ENCODE measurements around the gene CNP. TPM values are rescaled to one million over a fixed set of nuclear protein-coding genes. Genes with fewer than 3 reads are reported as not detected.
A peak's percentile ranks its signal among the peaks of the same experiment; 100 is the strongest.

The CNP gene
- total and polyA plus RNA-seq, 2 of the 8 experiments (the other 6 are each of a cell fraction or from before 2014, with no cell fraction given): 21.9 to 60.6 TPM

DNA sequence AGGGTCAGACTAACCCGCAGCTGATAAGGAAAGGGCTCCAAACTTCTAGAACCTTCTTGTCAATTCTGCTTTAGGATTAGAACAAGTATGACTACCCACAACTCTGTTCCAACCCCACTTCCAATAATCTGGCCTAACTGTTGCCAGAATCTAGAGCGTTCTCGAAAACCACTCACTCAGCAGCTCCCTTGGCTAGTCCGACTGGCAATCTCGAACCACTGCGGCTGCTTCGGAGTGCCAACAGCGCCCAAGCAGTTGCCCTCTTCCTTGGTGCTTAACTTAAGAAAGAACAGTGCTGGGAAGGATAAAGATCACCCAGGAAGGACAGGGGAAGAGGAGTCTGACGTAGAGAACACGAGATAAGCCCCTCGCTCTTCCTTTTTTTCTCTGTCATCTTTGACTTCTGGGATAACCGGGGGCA, 49.8 kb downstream of the CNP start:
- Histone ChIP-seq H2BK15ac (ENCODE audit: low read length) (peak overlapping the region; percentile 18; the same call in 1 of the 2 replicates), H3K23me2 (ENCODE audit: low read depth, low read length) (peaks cover 19% of the 10 kb centered on the region), H3K9ac (replicated peaks in 1 of 4; ENCODE audit: extremely low read depth in 1 of 4, low read depth in 3 of 4, low read length in 3 of 4) (peak overlapping the region; percentile 95 to 99 (median 97)), H3K36me3 (ENCODE audit: control insufficient read depth in 2 of 4, insufficient read depth in 4 of 4, low read length in 3 of 4) (peaks cover 0 to 4% (median 0%) of the 10 kb centered on the region in 4 experiments; a peak in 1 of 8 replicates), H2BK5ac (ENCODE audit: low read depth, low read length) (peak overlapping the region; percentile 100), H2BK20ac (ENCODE audit: low read length) (no peak overlapping the region), H3K27ac (ENCODE audit: low read depth, low read length) (peak overlapping the region; percentile 98), H4K91ac (replicated peaks; ENCODE audit: insufficient read length, low read length) (peak overlapping the region; percentile 100), H3K56ac (replicated peaks; ENCODE audit: insufficient read length, low read depth, low read length) (peak overlapping the region; percentile 95), H3K4me3 (ENCODE audit: extremely low read depth in 1 of 4, insufficient read depth in 2 of 4, low read depth in 3 of 4, low read length in 4 of 4) (peak overlapping the region; percentile 85 to 99 (median 96)), H3K27me3 (replicated peaks in 1 of 4; ENCODE audit: control insufficient read depth in 3 of 4, extremely low read depth in 1 of 4, insufficient read depth in 3 of 4, low read length in 3 of 4) (no peaks in the 10 kb centered on the region), H3K23ac (ENCODE audit: insufficient read length) (no peak overlapping the region), H3K79me2 (ENCODE audit: control insufficient read depth in 1 of 2, insufficient read depth in 2 of 2, low read length in 2 of 2) (peaks cover 26 to 68% of the 10 kb centered on the region in 2 experiments), H4K8ac (ENCODE audit: extremely low read depth, insufficient read depth, low read length) (no peak overlapping the region), H2BK12ac (ENCODE audit: low read depth, low read length) (peak overlapping the region; percentile 99), H2BK120ac (replicated peaks; ENCODE audit: low read depth, low read length) (no peak overlapping the region), H3K9me3 (ENCODE audit: insufficient read depth in 2 of 2, low read depth in 1 of 2, low read length in 1 of 2) (no peaks in the 10 kb centered on the region), H3K79me1 (ENCODE audit: low read depth, low read length) (no peaks in the 10 kb centered on the region), H2AFZ (ENCODE audit: low read length) (no peak overlapping the region), H3K4me1 (replicated peaks in 1 of 4; ENCODE audit: control insufficient read depth in 3 of 4, insufficient read depth in 4 of 4, low read length in 3 of 4) (peaks cover 7 to 21% (median 11%) of the 10 kb centered on the region in 4 experiments), H3K18ac (ENCODE audit: extremely low read depth, low read length) (peak overlapping the region; percentile 99), H4K5ac (ENCODE audit: insufficient read length, low read depth, low read length) (peak overlapping the region; percentile 69), H4K20me1 (replicated peaks in 1 of 2; ENCODE audit: control insufficient read depth in 1 of 2, insufficient read depth in 2 of 2, low read length in 2 of 2) (no peaks in the 10 kb centered on the region), H3K14ac (ENCODE audit: insufficient read length) (no peak overlapping the region), H3K4ac (replicated peaks; ENCODE audit: insufficient read length, low read depth, low read length) (peak overlapping the region; percentile 69), H2AK5ac (ENCODE audit: low read depth, low read length) (peak overlapping the region; percentile 29), H3K4me2 (ENCODE audit: insufficient read depth in 1 of 2, low read depth in 2 of 2, low read length in 2 of 2) (peak overlapping the region; percentile 90)
- DNase-seq (ENCODE audit: low read depth in 1 of 2, low spot score in 2 of 2): no peak
- FAIRE-seq: no peak
- TF ChIP-seq TAF7 (optimal IDR thresholded peaks at IDR 0.05; ENCODE audit: borderline replicate concordance, low read depth, low read length) (peak; percentile 21), POLR2AphosphoS5 (IDR thresholded peaks at IDR 0.05; ENCODE audit: low read depth, low read length) (no peak; the same call in 1 of the 2 replicates)
- ChIA-PET CTCF (ENCODE audit: partially characterized antibody) (interaction anchor here (0.6 to 38.8 kb wide), 9 partner anchors 12 to 215 kb away, joined by 3 to 1084 read pairs (median 5); partner anchors contain the start of genes DHX58, HSPB9, KAT2A and ZNF385C), POLR2A (ENCODE audit: partially characterized antibody) (interaction anchor here (0.6 to 6.2 kb wide), 28 partner anchors 10 to 417 kb away, joined by 3 to 67 read pairs (median 4); partner anchors contain the start of genes ACLY, CNP, EIF1 and HAP1)
- 27% methylated on average over 12 of the region's 12 CpGs; no CpG with 5 or more reads in 1 of the 2 experiments for WGBS, 2 experiments (ENCODE audit: extremely low coverage in 1 of 2, insufficient coverage in 1 of 2, insufficient read length in 1 of 2, insufficient replicate concordance in 2 of 2, low coverage in 1 of 2, low lambda C conversion rate in 2 of 2, missing lambda C conversion rate in 1 of 2)

Data from H1 (cell line).